ENCODE results near the gene SMIM33. TPM values are rescaled to one million over a fixed set of nuclear protein-coding genes. Genes with fewer than 3 reads are reported as not detected.
A peak's percentile ranks its signal among the peaks of the same experiment; 100 is the strongest.
"Not testable (repeated sequence)": the region's sequence is repeated elsewhere in the genome, so short reads cannot be mapped to it uniquely, and the experiment has no call there.

Gene SMIM33
- total RNA-seq, 1 experiment from 2014 or later: not detected

DNA sequence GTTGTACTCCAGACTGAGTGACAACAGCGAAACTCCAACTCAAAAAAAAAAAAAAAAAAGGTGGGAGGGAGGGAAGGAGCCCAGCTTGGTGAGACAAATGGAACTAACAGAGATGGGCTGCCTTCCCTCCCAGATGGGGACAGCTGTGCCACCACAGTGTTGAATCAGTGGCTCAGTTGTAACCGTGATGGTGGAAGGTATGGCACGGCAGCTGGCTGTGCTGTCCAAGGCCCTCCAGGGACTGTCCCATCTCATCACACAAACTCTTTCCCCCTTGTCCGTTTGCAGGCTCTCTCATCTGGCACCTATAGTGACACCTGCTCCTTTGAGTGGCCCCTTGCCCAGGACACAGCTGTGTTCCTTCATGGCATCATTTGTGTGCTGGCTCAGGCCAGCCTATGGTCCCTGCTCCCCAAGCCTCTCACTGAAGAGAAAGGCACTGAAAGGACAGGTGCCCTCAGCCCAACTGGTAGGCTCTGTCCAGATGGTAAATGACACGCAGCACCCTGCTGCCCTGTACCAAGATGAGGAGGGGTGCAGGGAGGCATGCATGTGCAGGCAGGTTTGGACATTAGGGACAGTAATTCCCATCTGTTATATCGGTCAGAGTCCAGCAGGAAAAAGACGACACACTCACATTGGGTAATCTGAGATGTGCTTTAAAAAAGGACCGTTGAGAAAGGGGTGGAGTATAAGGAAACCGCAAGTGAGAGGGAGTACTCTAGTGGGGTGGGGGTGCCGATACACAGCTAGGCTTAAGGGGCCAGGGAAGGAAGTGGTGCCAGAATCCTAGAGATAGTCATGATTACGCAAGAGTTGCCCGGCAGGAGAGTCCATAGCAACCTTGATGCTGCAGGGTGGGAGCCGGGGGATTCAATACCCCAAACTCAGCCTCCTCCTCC lies 4.3 kb downstream of the SMIM33 start:
- no peak for DNase-seq (ENCODE audit: low read depth, low spot score)
- in situ Hi-C loops (cut with HindIII; ENCODE audit: low pct_unique_long_range_greater_than_20kb, low sequenced_read_pairs): no loop called here

- in situ Hi-C loops (cut with HindIII; ENCODE audit: low pct_unique_long_range_greater_than_20kb, low sequenced_read_pairs): no loop called here
Measured at GRCh38 chr5:139475865-139476617, 5.2 kb downstream of the SMIM33 start.

GRCh38 chr5:139478657-139479423 lies 8.0 kb downstream of the SMIM33 start:
- in situ Hi-C loops (cut with HindIII; ENCODE audit: low pct_unique_long_range_greater_than_20kb, low sequenced_read_pairs); DNase-seq (ENCODE audit: low read depth, low spot score): not testable (repeated sequence)

More at GRCh38 chr5:139475865-139476617, 5.2 kb downstream of the SMIM33 start:
- no peak for DNase-seq (ENCODE audit: low read depth, low spot score)

DNA sequence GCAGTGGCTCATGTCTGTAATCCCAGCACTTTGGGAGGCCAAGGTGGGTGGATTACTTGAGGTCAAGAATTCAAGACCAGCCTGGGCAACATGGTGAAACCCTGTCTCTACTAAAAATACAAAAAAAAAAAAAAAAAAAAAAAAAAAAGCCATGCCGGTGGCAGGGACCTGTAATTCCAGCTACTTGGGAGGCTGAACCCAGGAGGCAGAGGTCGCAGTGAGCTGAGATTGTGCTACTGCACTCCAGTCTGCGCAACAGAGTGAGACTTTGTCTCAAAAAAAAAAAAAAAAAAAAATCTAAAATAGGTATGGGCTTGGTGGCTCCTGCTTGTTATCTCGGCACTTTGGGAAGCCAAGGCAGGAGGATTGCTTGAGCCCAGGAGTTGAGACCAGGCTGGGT lies 8.9 kb downstream of the SMIM33 start:
- in situ Hi-C loops (cut with HindIII; ENCODE audit: low pct_unique_long_range_greater_than_20kb, low sequenced_read_pairs); DNase-seq (ENCODE audit: low read depth, low spot score): not testable (repeated sequence)

- DNase-seq (ENCODE audit: low read depth, low spot score): no peak
- in situ Hi-C loops (cut with HindIII; ENCODE audit: low pct_unique_long_range_greater_than_20kb, low sequenced_read_pairs): no loop called here
Measured at GRCh38 chr5:139481122-139481533, 10.3 kb downstream of the SMIM33 start.

GRCh38 chr5:139481580-139482049 lies 10.8 kb downstream of the SMIM33 start:
- DNase-seq (ENCODE audit: low read depth, low spot score): no peak

DNA sequence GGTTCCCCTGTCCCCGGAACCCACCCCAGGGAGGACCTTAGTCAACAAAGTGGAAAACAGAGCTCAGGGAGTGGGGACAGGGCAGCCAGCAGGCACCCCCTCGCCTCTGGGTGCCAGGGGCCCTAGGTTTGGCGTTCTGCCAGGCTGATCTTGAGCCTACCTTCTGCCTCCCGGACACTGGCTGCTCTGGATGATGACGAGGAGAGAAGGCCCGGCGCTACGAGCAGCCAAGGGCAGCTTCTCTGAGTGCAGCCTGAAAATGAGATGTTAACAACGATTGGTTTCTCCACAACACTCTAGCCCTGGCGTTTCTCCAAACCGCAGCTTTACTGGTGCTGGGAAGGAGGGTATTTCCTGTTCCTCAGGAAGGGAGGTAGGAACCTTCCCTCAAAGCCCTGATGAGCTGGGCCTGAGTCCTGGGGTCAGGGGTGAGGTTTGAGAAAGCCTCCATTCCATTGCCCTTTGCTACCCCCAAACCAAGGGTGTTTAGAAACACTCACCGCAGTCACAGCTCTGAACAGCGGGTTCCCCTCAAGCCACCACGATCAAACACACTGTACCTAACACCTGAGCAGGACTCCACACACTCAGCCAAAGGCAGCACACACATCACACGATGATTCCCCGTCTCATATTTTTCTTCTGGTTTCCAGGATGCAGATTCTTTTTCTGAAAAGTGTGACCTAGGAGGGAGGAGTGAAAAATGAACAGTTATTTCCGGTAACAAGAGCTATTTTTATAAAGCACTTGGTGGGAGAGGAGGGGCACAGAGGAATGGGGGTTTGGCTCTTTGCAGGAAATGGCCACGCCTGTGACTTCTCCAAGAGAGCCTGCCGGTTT lies 11.5 kb downstream of the SMIM33 start, which contains the start of gene STING1:
Gene STING1 (minus strand): TSS at position 709 of the 840 bp plus-strand sequence. CDS start 1,054 bp downstream, outside the sequence.
- in situ Hi-C loops (cut with HindIII; ENCODE audit: low pct_unique_long_range_greater_than_20kb, low sequenced_read_pairs): no loop called here
- DNase-seq (ENCODE audit: low read depth, low spot score): peak; percentile 70

More at GRCh38 chr5:139481580-139482049, 10.8 kb downstream of the SMIM33 start:
- in situ Hi-C loops (cut with HindIII; ENCODE audit: low pct_unique_long_range_greater_than_20kb, low sequenced_read_pairs): no loop called here

DNA sequence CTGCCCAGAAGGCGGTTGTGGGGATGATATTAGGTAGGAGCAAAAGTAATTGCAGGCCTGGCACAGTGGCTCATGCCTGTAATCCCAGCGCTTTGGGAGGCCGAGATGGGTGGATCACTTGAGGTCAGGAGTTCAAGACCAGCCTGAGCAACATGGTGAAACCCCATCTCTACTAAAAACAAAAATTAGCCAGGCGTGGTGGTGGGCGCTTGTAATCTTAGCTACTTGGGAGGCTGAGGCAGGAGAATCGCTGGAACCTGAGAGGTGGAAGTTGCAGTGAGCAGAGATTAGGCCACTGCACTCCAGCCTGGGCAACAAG lies 12.0 kb downstream of the SMIM33 start:
- DNase-seq (ENCODE audit: low read depth, low spot score); in situ Hi-C loops (cut with HindIII; ENCODE audit: low pct_unique_long_range_greater_than_20kb, low sequenced_read_pairs): not testable (repeated sequence)

GRCh38 chr5:139486201-139486600 lies 15.4 kb downstream of the SMIM33 start:
- no peak for DNase-seq (ENCODE audit: low read depth, low spot score)
- in situ Hi-C loops (cut with HindIII; ENCODE audit: low pct_unique_long_range_greater_than_20kb, low sequenced_read_pairs): no loop called here

DNA sequence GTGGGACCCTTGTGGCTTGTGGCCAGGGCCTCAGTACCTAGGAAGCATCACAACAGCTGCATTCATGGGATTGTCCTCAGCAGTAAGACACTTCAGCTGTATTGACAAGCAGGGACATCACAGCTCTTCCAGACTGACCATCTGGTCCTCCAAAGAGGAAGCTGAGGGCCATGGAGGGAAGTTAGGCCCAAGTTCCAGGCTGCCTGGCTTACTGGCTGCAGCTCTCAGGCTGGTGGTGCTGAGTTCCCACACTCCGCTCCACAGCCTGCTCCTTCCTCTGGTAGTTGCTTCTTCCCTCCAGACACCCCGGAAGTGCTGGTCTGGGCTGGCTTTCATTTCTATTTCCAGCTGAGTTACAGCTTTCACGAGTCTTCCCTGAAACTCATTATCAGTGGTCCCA lies 17.5 kb downstream of the SMIM33 start:
- in situ Hi-C loops (cut with HindIII; ENCODE audit: low pct_unique_long_range_greater_than_20kb, low sequenced_read_pairs): no loop called here

DNA sequence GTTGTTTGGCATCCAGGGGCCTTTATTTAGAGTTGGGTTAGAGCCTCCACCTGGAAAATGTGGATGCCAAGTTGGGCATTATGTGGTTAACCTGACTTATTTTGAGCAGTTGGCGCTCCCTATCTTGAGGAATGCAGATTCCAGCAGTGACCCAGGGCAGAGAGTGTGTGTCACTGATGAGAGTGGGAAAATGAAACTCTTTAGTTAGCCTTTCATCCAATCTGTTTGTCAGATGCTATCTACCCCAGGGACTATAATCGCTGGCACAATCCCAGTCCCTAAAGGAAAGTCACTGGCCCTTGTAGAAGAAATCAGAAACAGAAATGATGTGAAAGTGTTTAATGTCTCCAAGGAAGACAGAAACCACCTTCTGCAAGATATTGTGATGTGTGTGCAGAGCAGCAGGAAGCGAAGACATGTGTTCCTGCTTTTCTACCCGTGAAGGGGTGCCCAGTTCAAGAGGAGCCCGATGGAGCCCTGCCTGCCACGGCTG lies 21.9 kb downstream of the SMIM33 start:
- in situ Hi-C loops (cut with HindIII; ENCODE audit: low pct_unique_long_range_greater_than_20kb, low sequenced_read_pairs): no loop called here

More for the DNA sequence above, 17.5 kb downstream of the SMIM33 start:
- no peak for DNase-seq (ENCODE audit: low read depth, low spot score)

DNA sequence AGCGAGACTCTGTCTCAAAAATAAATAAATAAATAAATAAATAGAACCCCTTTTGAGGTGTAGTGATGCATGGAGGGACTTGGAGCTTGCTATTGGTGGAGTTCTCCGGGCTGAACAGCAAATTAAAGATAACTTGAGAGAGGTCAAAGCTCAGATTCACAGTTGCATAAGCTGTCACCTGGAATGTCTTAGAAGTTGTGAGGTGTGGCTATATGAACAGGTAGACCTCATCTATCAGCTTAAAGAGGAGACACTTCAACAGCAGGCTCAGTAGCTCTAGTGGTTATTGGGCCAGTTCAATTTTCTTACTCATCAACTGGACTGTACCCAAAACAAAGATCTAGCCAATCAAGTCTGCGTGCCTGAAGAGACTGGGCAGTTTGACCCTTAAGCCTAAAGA lies 23.5 kb downstream of the SMIM33 start:
- in situ Hi-C loops (cut with HindIII; ENCODE audit: low pct_unique_long_range_greater_than_20kb, low sequenced_read_pairs): no loop called here
- DNase-seq (ENCODE audit: low read depth, low spot score): no peak

More for the DNA sequence above, 21.9 kb downstream of the SMIM33 start:
- no peak for DNase-seq (ENCODE audit: low read depth, low spot score)

DNA sequence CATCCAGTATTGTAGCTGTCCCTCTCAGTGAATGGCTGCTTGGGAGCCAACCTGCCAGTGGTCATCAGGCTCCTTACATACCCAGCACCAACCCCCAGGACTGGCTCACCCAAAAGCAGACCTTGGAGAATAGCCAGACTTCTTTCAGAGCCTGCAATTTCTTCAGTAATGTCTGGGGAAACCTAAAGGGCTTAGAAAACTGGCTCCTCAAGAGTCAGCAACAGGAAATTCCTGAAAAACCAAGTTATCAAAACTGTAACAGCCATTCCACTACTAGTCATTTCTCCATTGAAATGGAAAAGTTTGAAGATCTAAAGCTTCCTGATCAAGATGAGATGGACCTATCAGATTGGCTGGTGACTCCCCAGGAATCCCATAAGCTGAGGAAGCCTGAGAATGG lies 24.0 kb downstream of the SMIM33 start:
- no peak for DNase-seq (ENCODE audit: low read depth, low spot score)
- in situ Hi-C loops (cut with HindIII; ENCODE audit: low pct_unique_long_range_greater_than_20kb, low sequenced_read_pairs): no loop called here

- DNase-seq (ENCODE audit: low read depth, low spot score): no peak
Measured at GRCh38 chr5:139495638-139496435, 25.0 kb downstream of the SMIM33 start.

DNA sequence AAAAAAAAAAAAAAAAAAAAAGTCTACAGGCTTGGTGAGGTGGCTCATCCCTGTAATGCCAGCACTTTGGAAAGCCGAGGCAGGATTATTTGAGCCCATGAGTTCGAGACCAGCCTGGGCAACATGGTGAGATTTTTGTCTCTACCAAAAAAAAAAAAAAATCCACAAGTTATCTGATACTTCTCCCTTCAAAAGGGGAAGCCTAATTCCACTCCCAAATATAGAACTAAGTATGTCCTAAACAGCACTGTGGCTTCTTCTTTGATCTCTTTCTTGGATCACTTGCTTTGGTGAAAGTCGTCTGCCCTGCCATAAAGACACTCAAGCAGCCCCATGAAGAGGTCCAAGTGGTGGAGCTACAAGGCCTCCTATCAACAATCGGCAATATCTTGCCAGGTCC lies 30.6 kb downstream of the SMIM33 start:
- no peak for DNase-seq (ENCODE audit: low read depth, low spot score)
- in situ Hi-C loops (cut with HindIII; ENCODE audit: low pct_unique_long_range_greater_than_20kb, low sequenced_read_pairs): no loop called here

More at GRCh38 chr5:139495638-139496435, 25.0 kb downstream of the SMIM33 start:
- in situ Hi-C loops (cut with HindIII; ENCODE audit: low pct_unique_long_range_greater_than_20kb, low sequenced_read_pairs): no loop called here
